ENCODE measurements around the gene FRAT2. TPM values are rescaled to one million over a fixed set of nuclear protein-coding genes. Genes with fewer than 3 reads are reported as not detected.

FRAT2 gene
- total RNA-seq, 8 experiments from 2014 or later: 6.4 to 14.9 (median 12.7) TPM

DNA sequence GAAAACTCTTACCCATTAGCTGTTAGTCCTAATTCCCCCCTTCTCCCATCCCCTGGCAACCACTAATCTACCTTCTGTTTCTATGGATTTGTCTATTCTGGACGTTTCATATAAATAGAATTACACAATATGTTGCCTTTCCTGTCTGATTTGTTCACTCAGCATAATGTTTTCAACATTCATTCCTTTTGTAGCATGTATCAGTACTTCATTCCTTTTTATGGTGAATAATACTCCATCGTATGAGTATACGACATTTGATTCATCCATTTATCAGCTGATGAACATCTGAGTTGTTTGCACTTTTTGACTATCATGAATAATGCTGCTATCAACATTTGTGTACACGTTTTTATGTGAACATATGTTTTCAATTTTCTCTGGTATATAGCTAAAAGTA is 19.9 kb downstream of the FRAT2 start:
- no peak overlapping the region for H3K4me3 ChIP-seq
- peaks cover 0 to 4% of the 10 kb centered on the region in 2 donors for H3K4me1 ChIP-seq (replicated peaks in 1 of 2)
- in situ Hi-C loops (cut with MboI; ENCODE audit: low pct_unique_long_range_greater_than_20kb in 2 of 9, low sequenced_read_pairs in 9 of 9, unreplicated experiment in 9 of 9): no loop called here
- H3K27ac ChIP-seq: no peak overlapping the region
- WGBS, 10 experiments: 0 to 64% (median 39%) methylated on average over 1 to 4 of the region's 4 CpGs
- ATAC-seq (replicated peaks in 6 of 8): no peak

DNA sequence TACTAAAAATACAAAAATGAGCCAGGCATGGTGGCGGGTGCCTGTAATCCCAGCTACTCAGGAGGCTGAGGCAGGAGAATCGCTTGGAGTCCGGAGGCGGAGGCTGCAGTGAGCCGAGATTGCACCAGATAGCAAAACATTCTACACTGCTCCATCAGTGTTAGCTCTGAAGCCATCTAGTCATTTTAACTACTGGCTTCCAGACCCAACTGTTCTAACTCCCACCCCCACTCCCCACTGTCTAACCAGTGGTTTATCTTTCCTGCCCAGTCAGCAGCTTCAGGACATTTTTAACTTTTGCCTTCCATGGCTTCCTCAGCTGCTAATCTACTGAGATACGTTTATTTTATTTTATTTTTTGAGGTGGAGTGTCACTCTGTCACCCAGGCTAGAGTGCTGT is 21.6 kb downstream of the FRAT2 start:
- no peak overlapping the region for H3K4me3 ChIP-seq
- H3K27ac ChIP-seq: no peak overlapping the region
- no peaks in the 10 kb centered on the region for H3K4me1 ChIP-seq (replicated peaks in 1 of 2)
- in situ Hi-C loops (cut with MboI; ENCODE audit: low pct_unique_long_range_greater_than_20kb in 2 of 9, low sequenced_read_pairs in 9 of 9, unreplicated experiment in 9 of 9): no loop called here
- ATAC-seq (replicated peaks in 6 of 8): no peak
- 50 to 85% (median 67%) methylated on average over 1 to 3 of the region's 6 CpGs; no CpG with 5 or more reads in 5 of the 10 experiments for WGBS, 10 experiments

DNA sequence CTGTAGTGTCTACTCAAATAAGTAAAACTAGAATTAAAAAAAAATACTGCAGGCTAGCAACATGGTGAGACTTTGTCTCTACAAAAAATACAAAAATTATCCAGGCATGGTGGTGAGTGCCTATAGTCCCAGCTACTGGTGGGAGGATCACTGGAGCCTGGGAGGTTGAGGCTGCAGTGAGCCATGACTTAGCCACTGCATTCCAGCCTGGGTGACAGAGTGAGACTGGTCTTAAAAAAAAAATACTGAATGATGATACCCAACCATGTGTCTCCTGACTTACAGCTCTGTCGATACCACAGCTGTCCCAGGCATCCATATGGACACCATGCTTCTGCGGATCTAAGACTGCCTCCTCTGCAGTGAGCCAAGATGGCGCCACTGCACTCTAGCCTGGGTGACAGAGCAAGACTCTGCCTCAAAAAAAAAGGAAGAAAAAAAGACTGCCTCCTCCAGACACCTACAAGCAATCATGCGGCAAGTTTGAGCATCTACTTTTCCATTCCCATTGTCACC is 23.4 kb downstream of the FRAT2 start:
- WGBS, 10 experiments: 0 to 97% (median 20%) methylated on average over 1 to 4 of the region's 4 CpGs; no CpG with 5 or more reads in 3 of the 10 experiments

DNA sequence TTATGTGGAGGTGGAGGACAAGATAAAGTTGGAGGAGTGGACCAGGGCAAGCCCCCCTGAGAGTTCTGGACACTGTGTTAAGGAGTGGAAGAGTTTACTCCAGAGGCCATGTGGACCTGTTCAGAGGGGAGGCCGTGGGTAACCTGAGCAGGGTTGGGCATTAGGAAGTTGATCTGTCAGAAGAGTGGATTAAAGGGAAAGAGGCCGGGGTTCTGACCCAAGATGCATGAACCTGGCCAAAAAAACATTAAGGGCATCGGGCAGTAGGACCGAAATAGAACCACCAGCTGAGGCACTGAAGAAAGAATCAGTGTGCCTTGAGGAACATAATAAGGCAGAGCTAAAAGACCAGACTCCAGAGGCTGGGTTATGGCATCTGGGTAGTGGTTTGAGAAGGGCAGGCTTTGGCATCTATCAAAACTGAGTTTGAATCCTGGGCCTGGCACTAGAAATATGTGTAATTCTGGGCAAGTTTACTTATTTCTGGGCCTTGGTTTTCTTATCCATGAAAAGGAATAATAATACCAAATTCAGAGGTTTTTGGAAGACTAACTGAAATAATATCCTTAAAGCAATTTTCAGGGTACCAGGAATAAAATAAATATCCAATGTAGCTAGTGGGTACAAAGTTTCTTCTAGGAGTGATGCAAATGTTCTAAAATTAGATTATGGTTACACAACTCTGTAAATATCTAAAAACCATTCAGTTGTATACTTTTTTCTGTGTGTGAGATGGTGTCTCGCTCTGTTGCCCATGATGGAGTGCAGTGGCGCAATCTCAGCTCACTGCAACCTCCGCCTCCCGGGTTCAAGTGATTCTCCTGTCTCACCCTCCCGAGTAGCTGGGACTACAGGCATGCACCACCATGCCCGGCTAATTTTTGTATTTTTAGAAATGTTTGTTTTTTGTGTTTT is 26.4 kb downstream of the FRAT2 start:
- Histone ChIP-seq H3K27ac (no peak overlapping the region), H3K4me3 (no peak overlapping the region), H3K4me1 (replicated peaks in 1 of 2) (no peaks in the 10 kb centered on the region)
- WGBS, 10 experiments: 43 to 82% (median 67%) methylated on average over 1 to 8 of the region's 10 CpGs; no CpG with 5 or more reads in 3 of the 10 experiments
- no peak for ATAC-seq (replicated peaks in 6 of 8)
- in situ Hi-C loops (cut with MboI; ENCODE audit: low pct_unique_long_range_greater_than_20kb in 2 of 9, low sequenced_read_pairs in 9 of 9, unreplicated experiment in 9 of 9): no loop called here

More for the DNA sequence above, 23.4 kb downstream of the FRAT2 start:
- in situ Hi-C loops (cut with MboI; ENCODE audit: low pct_unique_long_range_greater_than_20kb in 2 of 9, low sequenced_read_pairs in 9 of 9, unreplicated experiment in 9 of 9): no loop called here
- H3K27ac ChIP-seq: no peak overlapping the region
- no peak overlapping the region for H3K4me3 ChIP-seq
- ATAC-seq (replicated peaks in 6 of 8): peak in 1 of 8 experiments; percentile 81
- H3K4me1 ChIP-seq (replicated peaks in 1 of 2): no peaks in the 10 kb centered on the region

DNA sequence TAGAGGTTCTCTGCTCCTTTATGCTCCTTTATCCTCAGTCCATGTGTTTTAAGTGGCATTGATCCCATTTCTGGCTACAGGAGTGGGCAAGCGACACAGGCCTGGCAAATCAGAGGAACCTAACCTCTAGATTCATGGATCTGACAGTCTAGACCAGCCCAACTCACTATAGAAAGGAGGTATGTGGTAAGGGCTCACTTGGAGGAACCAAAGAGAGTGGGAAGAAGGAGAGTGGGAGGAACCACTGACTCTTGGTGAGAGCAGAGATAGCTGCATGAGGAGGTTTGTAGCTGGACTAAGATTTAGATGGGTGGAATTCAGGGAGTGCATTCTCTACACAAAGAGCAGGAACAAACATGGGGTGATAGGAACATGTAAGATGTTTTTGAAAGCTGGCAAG is 27.1 kb downstream of the FRAT2 start:
- Histone ChIP-seq H3K27ac (no peak overlapping the region), H3K4me1 (replicated peaks in 1 of 2) (no peaks in the 10 kb centered on the region), H3K4me3 (no peak overlapping the region)
- no peak for ATAC-seq (replicated peaks in 6 of 8)
- WGBS, 10 experiments: 60 to 90% (median 75%) methylated on average over 1 of the region's 1 CpG; no CpG with 5 or more reads in 6 of the 10 experiments
- in situ Hi-C loops (cut with MboI; ENCODE audit: low pct_unique_long_range_greater_than_20kb in 2 of 9, low sequenced_read_pairs in 9 of 9, unreplicated experiment in 9 of 9): no loop called here

DNA sequence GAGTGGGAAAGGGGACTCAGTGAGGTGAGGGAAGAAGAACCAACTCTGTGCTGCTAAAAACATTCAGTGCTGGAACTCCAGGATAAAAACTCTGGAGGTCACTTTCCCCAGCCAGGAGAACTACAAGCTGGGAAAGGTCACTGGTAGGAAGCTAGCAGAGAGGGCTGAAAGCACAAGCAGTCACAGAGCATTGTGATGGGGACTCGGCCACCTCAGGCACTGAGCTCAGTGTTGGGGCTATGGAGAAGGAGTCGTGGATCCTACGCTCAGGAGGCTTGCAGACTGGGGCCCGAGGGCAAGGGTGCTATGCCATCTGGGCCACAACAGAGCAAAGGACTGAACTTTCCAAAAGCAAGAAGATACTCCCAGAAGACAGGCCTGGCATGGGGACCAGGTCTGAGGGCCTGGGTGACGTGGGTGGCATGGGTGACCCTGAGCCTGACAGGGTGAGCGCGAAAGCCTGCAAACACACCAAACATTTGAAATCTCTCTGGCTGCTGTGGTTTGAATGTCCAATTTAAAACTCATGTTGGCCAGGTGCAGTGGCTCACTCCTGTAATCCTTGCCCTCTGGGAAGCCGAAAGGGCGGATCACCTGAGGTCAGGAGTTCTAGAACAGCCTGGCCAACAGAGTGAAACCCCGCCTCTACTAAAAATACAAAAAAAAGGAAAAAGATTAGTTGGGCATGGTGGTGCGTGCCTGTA is 32.3 kb downstream of the FRAT2 start:
- Histone ChIP-seq H3K4me1 (replicated peaks in 1 of 2) (no peaks in the 10 kb centered on the region), H3K27ac (no peak overlapping the region), H3K4me3 (no peak overlapping the region)
- no peak for ATAC-seq (replicated peaks in 6 of 8)
- 20 to 97% (median 84%) methylated on average over 1 to 11 of the region's 11 CpGs; no CpG with 5 or more reads in 1 of the 10 experiments for WGBS, 10 experiments
- in situ Hi-C loops (cut with MboI; ENCODE audit: low pct_unique_long_range_greater_than_20kb in 2 of 9, low sequenced_read_pairs in 9 of 9, unreplicated experiment in 9 of 9): no loop called here

DNA sequence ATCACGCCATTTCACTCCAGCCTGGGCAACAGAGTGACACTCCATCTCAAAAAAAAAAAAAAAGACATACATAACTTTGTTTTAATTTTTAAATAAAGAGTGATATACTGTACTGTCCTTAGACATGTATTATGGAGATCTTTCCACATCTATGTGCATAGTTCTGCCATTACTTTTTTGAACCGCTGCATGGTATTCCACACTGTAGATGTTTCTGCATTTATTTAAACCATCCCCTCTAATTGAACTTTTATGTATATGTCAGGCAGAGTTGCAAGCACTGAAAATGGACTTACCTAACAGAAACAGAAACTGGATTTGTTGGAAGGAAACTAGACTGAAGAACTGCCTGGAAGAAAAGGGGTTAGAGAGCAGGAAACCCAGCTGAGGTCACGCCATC is 33.5 kb downstream of the FRAT2 start:
- ATAC-seq (replicated peaks in 6 of 8): peak in 3 of 8 experiments; percentile 44 to 78 (median 56)
- no peak overlapping the region for H3K4me3 ChIP-seq
- no peaks in the 10 kb centered on the region for H3K4me1 ChIP-seq (replicated peaks in 1 of 2)
- in situ Hi-C loops (cut with MboI; ENCODE audit: low pct_unique_long_range_greater_than_20kb in 2 of 9, low sequenced_read_pairs in 9 of 9, unreplicated experiment in 9 of 9): no loop called here
- 0 to 100% (median 83%) methylated on average over 1 to 3 of the region's 3 CpGs; no CpG with 5 or more reads in 4 of the 10 experiments for WGBS, 10 experiments
- no peak overlapping the region for H3K27ac ChIP-seq

DNA sequence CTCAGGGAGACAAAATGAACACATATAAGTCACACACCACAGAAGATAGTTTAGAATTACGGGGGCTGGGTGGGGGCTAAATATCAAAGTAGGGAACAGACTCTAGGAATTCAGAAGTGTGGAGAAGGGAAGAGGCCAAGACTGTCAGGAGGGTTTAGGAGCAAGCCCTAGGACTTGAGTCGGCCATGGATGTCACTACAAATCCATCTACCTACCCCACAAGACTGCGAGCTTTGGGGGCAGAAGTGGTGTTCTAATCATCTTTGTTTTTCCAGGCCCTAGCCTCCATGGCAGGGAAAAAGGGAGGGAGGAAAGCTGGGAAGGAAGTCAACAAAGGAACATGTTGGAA is 36.3 kb downstream of the FRAT2 start:
- no peaks in the 10 kb centered on the region for H3K4me1 ChIP-seq (replicated peaks in 1 of 2)
- in situ Hi-C loops (cut with MboI; ENCODE audit: low pct_unique_long_range_greater_than_20kb in 2 of 9, low sequenced_read_pairs in 9 of 9, unreplicated experiment in 9 of 9): no loop called here
- H3K27ac ChIP-seq: no peak overlapping the region
- H3K4me3 ChIP-seq: no peak overlapping the region
- WGBS, 10 experiments: 0 to 100% (median 74%) methylated on average over 1 to 2 of the region's 3 CpGs; no CpG with 5 or more reads in 2 of the 10 experiments
- ATAC-seq (replicated peaks in 6 of 8): no peak

DNA sequence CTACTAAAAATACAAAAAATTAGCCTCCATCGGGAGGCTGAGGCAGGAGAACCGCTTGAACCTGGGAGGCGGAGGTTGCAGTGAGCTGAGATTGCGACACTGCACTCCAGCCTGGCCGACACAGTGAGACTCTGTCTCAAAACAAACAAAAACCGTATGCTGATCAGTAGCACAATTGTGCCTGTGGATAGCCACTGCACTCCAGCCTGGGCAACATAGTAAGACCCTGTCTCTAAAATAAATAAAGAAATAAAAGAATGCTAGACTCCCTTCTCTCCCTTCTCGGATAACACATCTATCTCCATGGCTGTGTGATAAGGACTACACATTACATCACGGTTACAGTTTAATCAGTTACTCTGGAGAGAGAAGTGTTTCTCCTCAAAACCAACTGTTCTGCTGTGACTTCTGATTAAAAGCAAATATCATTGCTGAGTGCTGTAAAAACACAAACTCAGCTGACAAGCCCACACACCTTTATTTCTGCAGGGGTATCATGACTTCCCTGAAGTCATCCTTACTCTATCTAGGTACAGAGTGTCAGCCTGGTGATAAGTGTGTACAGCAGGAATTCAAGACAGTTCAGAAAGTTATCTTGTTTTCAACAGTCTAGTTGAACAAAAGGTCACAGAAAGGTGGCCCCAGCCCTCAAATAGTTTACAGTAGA is 36.8 kb downstream of the FRAT2 start:
- H3K4me1 ChIP-seq (replicated peaks in 1 of 2): no peaks in the 10 kb centered on the region

DNA sequence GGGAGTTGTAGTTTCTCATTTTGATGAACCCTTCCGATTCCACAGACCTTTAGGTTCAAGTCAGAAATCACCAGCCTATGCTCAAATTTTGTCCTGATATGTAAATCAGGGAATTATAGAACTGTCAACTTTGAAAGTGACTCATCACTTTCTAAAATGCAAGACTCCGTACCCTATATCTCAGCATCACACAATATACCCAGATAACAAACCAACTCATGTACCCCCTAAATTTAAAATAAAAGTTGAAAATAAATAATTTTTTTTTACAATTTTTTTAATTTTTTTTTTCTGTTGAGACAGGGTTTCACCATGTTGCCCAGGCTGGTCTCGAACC is 41.7 kb downstream of the FRAT2 start:
- in situ Hi-C loops (cut with MboI; ENCODE audit: low pct_unique_long_range_greater_than_20kb in 2 of 9, low sequenced_read_pairs in 9 of 9, unreplicated experiment in 9 of 9): no loop called here
- WGBS, 10 experiments: 30 to 100% (median 83%) methylated on average over 1 to 3 of the region's 3 CpGs; no CpG with 5 or more reads in 1 of the 10 experiments
- no peak for ATAC-seq (replicated peaks in 6 of 8)

More for the DNA sequence above, 36.8 kb downstream of the FRAT2 start:
- in situ Hi-C loops (cut with MboI; ENCODE audit: low pct_unique_long_range_greater_than_20kb in 2 of 9, low sequenced_read_pairs in 9 of 9, unreplicated experiment in 9 of 9): no loop called here
- H3K27ac ChIP-seq: no peak overlapping the region
- no peak overlapping the region for H3K4me3 ChIP-seq
- WGBS, 10 experiments: 48 to 93% (median 87%) methylated on average over 2 to 8 of the region's 8 CpGs; no CpG with 5 or more reads in 3 of the 10 experiments
- no peak for ATAC-seq (replicated peaks in 6 of 8)

DNA sequence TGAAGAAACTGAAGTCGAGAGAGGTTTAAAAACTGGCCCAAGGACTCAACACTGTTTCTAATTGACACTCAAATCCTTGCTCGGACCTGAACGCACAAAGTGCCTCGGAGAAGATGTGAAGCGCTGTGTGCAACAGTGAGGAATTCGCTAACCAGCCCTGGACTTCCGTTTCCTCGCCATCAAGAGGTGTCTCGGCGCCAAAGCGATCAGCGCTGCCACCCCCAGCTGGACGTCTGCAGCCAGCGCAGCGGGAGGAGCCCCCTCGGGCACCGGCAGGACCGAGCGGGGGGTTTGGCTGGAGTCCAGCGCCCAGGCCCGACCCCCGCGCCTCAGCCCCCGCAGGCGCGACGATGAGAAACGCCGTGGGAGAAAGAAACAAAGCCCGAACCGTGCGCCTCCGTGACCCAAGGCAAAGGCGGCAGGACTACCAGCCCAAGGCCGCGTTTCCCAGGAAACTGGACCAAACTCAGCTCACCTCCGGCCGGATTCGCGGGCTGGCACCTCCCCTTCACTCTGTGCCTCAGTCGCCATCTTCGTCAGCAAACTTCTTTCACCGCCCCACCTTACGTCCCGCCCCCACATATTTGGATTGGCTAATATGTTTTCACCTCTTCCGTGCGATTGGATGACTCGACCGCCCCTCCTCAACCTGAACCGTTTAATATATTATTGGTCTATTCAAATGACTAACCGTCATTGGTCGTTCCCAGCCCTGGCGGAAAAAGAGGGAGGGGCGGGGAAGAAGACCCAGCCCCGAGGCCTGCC is 42.2 kb downstream of the FRAT2 start, which contains the start of gene ARHGAP19:
Gene ARHGAP19, minus strand, starts transcription at position 541 of the 765 bp plus-strand sequence. Its CDS starts 10 bp downstream, at position 531.
- in situ Hi-C loops (cut with MboI; ENCODE audit: low pct_unique_long_range_greater_than_20kb in 2 of 9, low sequenced_read_pairs in 9 of 9, unreplicated experiment in 9 of 9): no loop called here

More for the DNA sequence above, 41.7 kb downstream of the FRAT2 start:
- Histone ChIP-seq H3K4me1 (replicated peaks in 1 of 2) (peaks cover 4 to 7% of the 10 kb centered on the region in 2 donors), H3K27ac (no peak overlapping the region), H3K4me3 (no peak overlapping the region)

More for the DNA sequence above, 42.2 kb downstream of the FRAT2 start, which contains the start of gene ARHGAP19:
- peak; percentile 94 to 97 (median 96) for ATAC-seq (replicated peaks in 6 of 8)
- 0 to 6% (median 0%) methylated on average over 2 to 19 of the region's 55 CpGs for WGBS, 10 experiments
- Histone ChIP-seq H3K4me1 (replicated peaks in 1 of 2) (peaks cover 4 to 7% of the 10 kb centered on the region in 2 donors), H3K4me3 (peak within 1 kb of the TSS; percentile 62 to 79 (median 75)), H3K27ac (peak within 1 kb of the TSS; percentile 66 to 87)
